Measurements from ENCODE around the gene SEMA6B. TPM values are rescaled to one million over a fixed set of nuclear protein-coding genes. Genes with fewer than 3 reads are reported as not detected.

Gene SEMA6B
- polyA plus RNA-seq, 1 experiment: 0.22 TPM

DNA sequence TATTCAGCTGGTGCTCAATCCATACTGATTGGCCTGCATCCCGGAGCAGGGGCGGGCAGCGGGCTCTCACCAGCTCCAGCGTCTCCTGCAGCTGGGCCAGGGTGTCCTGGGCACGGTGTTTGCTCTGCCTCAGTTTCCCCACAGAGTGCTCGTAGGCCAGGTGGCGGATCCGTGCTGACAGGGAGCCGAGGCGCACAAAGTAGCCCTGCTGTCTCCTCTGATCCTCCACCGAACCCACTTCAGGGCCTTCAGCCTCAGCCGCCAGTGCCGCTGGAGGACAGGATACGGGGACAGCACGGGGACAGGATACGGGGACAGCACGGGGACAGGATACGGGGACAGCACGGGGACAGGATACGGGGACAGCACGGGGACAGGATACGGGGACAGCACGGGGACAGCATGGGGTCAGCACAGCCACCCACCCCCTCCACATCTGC, 33.9 kb downstream of the SEMA6B start:
- ChIA-PET CTCF (interaction anchor here (0.6 to 6.5 kb wide), 26 partner anchors 10 to 292 kb away, joined by 3 to 84 read pairs (median 3); partner anchors contain the start of genes CHAF1A, LRG1, PLIN5 and YJU2), POLR2A (no interaction called here)

DNA sequence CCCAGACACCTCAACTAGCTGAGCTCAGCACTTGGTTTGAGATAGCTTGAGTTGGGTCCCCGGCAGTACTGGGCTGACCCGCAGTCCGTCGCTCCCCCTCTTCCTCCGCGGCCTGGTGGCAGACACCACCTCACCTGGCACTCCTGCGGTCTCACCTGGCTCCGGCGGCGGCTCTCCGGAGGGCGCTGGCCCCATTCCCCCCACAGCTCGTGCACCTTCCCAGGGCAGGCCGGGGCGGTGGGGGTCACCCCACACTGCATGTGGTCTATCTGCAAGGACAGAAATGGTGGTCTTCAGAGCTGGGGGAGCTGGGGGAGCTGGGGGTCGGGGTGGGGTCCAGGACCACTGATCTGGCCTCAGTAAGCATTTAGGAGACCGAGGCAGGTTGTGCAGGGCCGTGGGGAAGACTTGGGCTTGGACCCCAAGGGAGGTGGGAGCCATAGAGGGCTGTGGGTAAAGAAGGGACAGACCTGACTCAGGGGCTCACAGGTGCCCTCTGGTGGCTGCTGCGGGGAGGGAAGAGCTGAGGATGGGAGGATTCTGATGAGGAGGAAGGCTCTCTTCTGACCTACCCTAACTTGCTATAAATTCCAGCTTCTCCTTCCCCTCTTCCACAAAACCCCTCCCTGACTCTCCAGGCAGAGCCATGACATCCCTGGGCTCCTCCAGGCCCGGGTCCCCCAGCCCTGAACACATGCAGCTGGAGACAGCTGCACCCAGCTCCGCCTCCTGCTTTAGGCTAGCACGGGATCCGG, 34.5 kb downstream of the SEMA6B start:
- Histone ChIP-seq H3K4me3 (ENCODE audit: low read depth, low read length) (no peak overlapping the region), H3K36me3 (ENCODE audit: control insufficient read depth, insufficient read depth, low read length) (no peaks in the 10 kb centered on the region), H3K27me3 (ENCODE audit: control insufficient read depth, insufficient read depth, low read length) (peaks cover 5% of the 10 kb centered on the region)
- ChIA-PET POLR2A (no interaction called here), CTCF (interaction anchor here (0.6 to 6.5 kb wide), 28 partner anchors 10 to 292 kb away, joined by 3 to 84 read pairs (median 3); partner anchors contain the start of genes CHAF1A, LRG1, PLIN5 and YJU2)
- no peak for DNase-seq (ENCODE audit: low read depth)
- peak; percentile 89 for TF ChIP-seq CTCF (IDR thresholded peaks at IDR 0.05; ENCODE audit: insufficient read depth, low read depth, low read length)

More for the DNA sequence above, 33.9 kb downstream of the SEMA6B start:
- no peaks in the 10 kb centered on the region for H3K36me3 ChIP-seq (ENCODE audit: control insufficient read depth, insufficient read depth, low read length)
- peaks cover 5% of the 10 kb centered on the region for H3K27me3 ChIP-seq (ENCODE audit: control insufficient read depth, insufficient read depth, low read length)
- no peak for DNase-seq (ENCODE audit: low read depth)
- H3K4me3 ChIP-seq (ENCODE audit: low read depth, low read length): no peak overlapping the region
- TF ChIP-seq CTCF (IDR thresholded peaks at IDR 0.05; ENCODE audit: insufficient read depth, low read depth, low read length): no peak

DNA sequence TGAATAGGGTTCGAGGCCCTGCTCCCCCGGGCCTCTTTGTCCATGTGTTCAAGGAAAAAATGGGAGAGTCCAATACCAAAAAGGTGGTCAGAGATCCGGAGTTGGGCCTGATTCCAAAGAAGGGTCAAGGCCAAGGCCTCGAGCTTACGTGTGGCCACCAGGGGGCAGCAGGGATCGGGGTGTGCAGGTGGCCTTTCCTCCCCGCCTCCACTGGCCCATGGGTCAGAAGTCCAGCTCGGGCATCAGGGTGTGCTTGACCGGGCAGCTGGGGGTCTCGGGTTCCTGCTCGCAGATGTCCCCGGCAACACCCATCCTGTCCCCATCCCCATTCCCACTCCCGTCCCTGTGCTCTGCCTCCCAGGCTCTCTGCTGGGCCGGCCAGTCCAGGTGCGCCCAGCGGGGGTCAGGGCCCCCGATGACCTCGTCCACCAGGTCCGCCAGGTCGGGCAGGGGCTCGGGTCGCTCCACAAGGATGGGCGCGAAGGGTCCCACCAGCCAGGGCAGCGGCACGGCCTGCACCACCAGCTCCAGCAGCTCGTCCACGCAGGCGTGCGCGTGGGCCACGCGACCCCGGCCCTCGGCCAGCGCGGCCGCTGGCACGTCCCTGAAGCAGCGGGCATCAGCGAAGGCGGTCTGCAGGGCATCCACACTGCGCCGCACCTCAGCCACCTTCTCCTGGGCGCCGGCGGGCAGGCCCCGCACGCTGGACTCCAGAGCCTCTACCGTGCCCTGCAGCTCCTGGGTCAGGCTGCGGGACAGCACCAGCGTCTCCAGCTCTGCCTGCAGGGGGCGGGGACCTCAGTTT, 36.0 kb downstream of the SEMA6B start:
- peak; percentile 73 for TF ChIP-seq CTCF (IDR thresholded peaks at IDR 0.05; ENCODE audit: insufficient read depth, low read depth, low read length)
- H3K27me3 ChIP-seq (ENCODE audit: control insufficient read depth, insufficient read depth, low read length): peaks cover 1% of the 10 kb centered on the region
- H3K36me3 ChIP-seq (ENCODE audit: control insufficient read depth, insufficient read depth, low read length): no peaks in the 10 kb centered on the region
- POLR2A ChIA-PET: no interaction called here
- CTCF ChIA-PET: interaction anchor here (0.8 to 6.5 kb wide), 19 partner anchors 8 to 267 kb away, joined by 3 to 84 read pairs (median 4); partner anchors contain the start of genes LRG1 and PLIN5
- DNase-seq (ENCODE audit: low read depth): no peak
- no peak overlapping the region for H3K4me3 ChIP-seq (ENCODE audit: low read depth, low read length)

DNA sequence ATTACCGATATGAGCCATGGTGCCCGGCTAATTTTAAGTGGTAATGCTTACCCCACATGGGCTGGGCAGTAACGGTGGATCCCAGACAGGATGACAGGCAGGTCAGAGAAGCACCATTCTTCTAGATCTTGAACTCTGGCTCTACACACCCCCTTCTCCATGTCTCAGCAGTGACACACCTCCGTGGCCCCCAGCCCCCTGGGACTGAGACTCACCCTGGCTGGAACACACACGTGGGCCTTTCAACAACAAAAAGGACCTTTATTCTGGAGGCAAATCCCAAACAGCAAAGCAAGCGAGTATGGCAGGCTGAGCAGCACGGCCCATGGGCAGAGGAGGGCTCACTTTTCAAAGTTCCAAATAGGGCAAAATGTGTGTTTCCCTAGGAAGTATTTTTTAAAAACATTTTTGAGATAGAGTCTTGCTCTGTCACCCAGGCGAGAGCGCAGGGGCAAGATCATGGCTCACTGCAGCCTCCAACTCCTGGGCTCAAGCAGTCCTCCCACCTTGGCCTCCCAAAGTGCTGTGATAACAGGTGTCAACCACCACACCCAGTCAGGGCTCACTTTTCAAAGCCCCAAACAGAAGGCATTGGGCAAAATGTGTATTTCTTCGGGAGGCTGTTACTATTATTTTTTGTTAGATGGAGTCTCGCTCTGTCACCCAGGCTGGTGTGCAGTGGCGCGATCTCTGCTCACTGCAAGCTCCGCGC, 37.0 kb downstream of the SEMA6B start:
- no peak for DNase-seq (ENCODE audit: low read depth)
- Histone ChIP-seq H3K4me3 (ENCODE audit: low read depth, low read length) (no peak overlapping the region), H3K36me3 (ENCODE audit: control insufficient read depth, insufficient read depth, low read length) (no peaks in the 10 kb centered on the region), H3K27me3 (ENCODE audit: control insufficient read depth, insufficient read depth, low read length) (peaks cover 1% of the 10 kb centered on the region)
- CTCF ChIA-PET: interaction anchor here (0.6 to 6.5 kb wide), 14 partner anchors 7 to 255 kb away, joined by 3 to 84 read pairs (median 6); partner anchors contain the start of genes LRG1 and PLIN5
- TF ChIP-seq CTCF (IDR thresholded peaks at IDR 0.05; ENCODE audit: insufficient read depth, low read depth, low read length): no peak
- POLR2A ChIA-PET: no interaction called here
